ENCODE results near the gene VSIG10L2.

DNA sequence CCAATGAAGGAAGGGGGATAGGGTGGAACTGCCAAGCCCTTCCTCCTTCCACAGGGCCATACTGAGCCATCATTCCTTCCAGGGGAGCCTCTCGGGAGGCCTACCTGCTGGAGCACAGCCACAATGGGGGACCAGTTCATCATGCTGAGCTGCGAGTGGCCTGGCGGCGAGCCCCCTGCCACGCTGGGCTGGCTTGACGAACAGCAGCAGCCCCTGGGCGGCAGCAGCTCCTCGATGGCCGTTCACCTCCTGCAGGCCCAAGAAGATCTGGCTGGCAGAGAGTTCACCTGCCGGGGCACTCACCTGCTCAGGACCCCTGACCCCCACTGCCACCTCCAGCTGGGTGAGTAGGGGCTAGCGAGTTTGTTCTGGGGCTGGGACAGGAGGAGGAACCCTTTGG is 5.9 kb downstream of the VSIG10L2 start:
- TF ChIP-seq ZFX (IDR thresholded peaks at IDR 0.05; ENCODE audit: borderline replicate concordance) (no peak), CTCF (IDR thresholded peaks at IDR 0.05) (no peak)

Measured in 22Rv1 (cell line).